Measurements from ENCODE around the gene CD3G. TPM values are rescaled to one million over a fixed set of nuclear protein-coding genes. Genes with fewer than 3 reads are reported as not detected.

CD3G gene
- polyA plus RNA-seq, 4 donors = 0.45 to 7.3 (median 1.4) TPM

DNA sequence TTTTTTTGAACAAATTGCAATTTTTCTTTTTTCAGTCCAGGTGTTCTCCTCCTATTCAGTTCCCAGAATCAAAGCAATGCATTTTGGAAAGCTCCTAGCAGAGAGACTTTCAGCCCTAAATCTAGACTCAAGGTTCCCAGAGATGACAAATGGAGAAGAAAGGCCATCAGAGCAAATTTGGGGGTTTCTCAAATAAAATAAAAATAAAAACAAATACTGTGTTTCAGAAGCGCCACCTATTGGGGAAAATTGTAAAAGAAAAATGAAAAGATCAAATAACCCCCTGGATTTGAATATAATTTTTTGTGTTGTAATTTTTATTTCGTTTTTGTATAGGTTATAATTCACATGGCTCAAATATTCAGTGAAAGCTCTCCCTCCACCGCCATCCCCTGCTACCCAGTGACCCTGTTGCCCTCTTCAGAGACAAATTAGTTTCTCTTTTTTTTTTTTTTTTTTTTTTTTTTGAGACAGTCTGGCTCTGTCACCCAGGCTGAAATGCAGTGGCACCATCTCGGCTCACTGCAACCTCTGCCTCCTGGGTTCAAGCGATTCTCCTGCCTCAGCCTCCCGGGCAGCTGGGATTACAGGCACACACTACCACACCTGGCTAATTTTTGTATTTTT lies 9.1 kb downstream of the CD3G start:
- no peaks in the 10 kb centered on the region for H3K36me3 ChIP-seq (ENCODE audit: control insufficient read depth in 3 of 3, insufficient read depth in 2 of 3, low read depth in 1 of 3, low read length in 3 of 3)
- no peak overlapping the region for H3K4me3 ChIP-seq (ENCODE audit: low read depth in 1 of 3, low read length in 3 of 3)
- no peak for FAIRE-seq
- no peak overlapping the region for H3K27ac ChIP-seq (ENCODE audit: low read depth in 1 of 3, low read length in 2 of 3)
- DNase-seq = peak; percentile 31 to 41
- H3K9me3 ChIP-seq (ENCODE audit: control insufficient read depth in 2 of 2, insufficient read depth in 1 of 2, low read depth in 1 of 2, low read length in 1 of 2) = no peaks in the 10 kb centered on the region
- 12 to 15% (median 12%) methylated on average over 6 of the region's 6 CpGs for WGBS, 3 donors
- no peaks in the 10 kb centered on the region for H3K4me1 ChIP-seq (ENCODE audit: control insufficient read depth in 3 of 3, insufficient read depth in 2 of 3, low read depth in 1 of 3, low read length in 2 of 3)
- H3K27me3 ChIP-seq (ENCODE audit: control insufficient read depth in 3 of 3, insufficient read depth in 3 of 3, low read length in 3 of 3) = peaks cover 0 to 4% (median 0%) of the 10 kb centered on the region in 3 donors

DNA sequence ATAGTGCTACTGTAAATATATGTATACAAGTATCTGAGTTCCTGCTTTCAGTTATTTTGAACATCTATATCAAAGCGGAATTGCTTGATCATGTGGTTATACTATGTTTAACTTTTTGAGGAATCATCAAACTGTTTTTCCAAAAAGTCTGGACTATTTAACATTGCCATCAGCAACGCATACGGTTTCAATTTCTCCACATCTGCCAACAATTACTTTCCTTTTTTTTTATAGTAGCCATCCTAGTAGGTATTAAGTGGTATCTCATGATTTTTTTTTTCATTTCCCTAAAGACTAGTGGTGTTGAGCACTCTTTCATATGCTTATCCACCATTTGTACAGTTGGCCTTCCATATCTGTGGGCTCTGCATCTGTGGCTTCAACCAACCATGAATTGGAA lies 13.9 kb downstream of the CD3G start:
- Histone ChIP-seq H3K27ac (ENCODE audit: low read depth in 1 of 3, low read length in 2 of 3) (no peak overlapping the region), H3K27me3 (ENCODE audit: control insufficient read depth in 3 of 3, insufficient read depth in 3 of 3, low read length in 3 of 3) (peaks cover 0 to 2% (median 0%) of the 10 kb centered on the region in 3 donors), H3K4me3 (ENCODE audit: low read depth in 1 of 3, low read length in 3 of 3) (no peak overlapping the region), H3K9me3 (ENCODE audit: control insufficient read depth in 2 of 2, insufficient read depth in 1 of 2, low read depth in 1 of 2, low read length in 1 of 2) (no peaks in the 10 kb centered on the region), H3K36me3 (ENCODE audit: control insufficient read depth in 3 of 3, insufficient read depth in 2 of 3, low read depth in 1 of 3, low read length in 3 of 3) (peaks cover 0 to 2% (median 0%) of the 10 kb centered on the region in 3 donors), H3K4me1 (ENCODE audit: control insufficient read depth in 3 of 3, insufficient read depth in 2 of 3, low read depth in 1 of 3, low read length in 2 of 3) (peaks cover 0 to 4% (median 0%) of the 10 kb centered on the region in 3 donors)
- FAIRE-seq = no peak
- DNase-seq = no peak
- 48 to 70% (median 64%) methylated on average over 3 of the region's 3 CpGs for WGBS, 3 donors

DNA sequence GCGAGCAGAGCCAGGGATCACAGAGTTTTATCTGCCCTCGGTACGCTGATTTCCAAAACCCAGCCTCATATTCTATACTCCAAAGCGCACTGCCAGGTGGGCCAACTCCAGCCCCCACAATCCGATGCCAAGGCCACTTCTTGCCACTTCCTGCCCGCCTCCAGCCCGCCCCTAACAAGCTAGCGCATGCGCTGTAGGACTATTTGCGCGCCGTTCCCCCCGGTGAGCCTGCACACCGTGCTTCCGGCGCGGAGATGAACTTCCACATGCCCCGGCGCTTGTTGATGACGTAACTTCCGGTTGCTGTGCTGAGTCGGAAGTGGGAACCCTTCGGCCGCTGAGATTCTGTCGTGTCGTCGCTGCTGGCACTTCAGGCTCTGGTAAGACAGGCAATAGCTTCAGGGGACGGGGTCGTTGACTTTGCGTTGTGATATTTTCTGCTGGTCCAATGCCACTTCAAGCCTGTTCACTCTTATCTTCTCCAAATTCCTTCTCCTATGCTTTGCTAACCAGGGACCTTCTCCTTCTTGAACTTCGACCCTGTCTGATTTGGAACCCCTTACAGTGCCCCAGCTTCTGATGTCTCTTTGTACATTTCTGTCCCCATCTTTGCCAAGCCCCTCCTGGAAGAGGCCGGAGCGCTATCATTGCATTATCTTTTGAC lies 15.3 kb downstream of the CD3G start, which contains the start of gene UBE4A:
Gene UBE4A, plus strand, starts transcription at position 306 of the 664 bp plus-strand sequence. CDS start 5,481 bp downstream, outside the sequence.
- peaks cover 0 to 5% (median 1%) of the 10 kb centered on the region in 3 donors for H3K36me3 ChIP-seq (ENCODE audit: control insufficient read depth in 3 of 3, insufficient read depth in 2 of 3, low read depth in 1 of 3, low read length in 3 of 3)
- peak within 1 kb of the TSS; percentile 50 to 82 (median 81) for H3K4me3 ChIP-seq (ENCODE audit: low read depth in 1 of 3, low read length in 3 of 3)
- DNase-seq (peak; percentile 96 to 97), FAIRE-seq (no peak)
- WGBS, 3 donors = 2 to 3% (median 3%) methylated on average over 33 of the region's 33 CpGs
- H3K27me3 ChIP-seq (ENCODE audit: control insufficient read depth in 3 of 3, insufficient read depth in 3 of 3, low read length in 3 of 3) = peaks cover 0 to 2% (median 0%) of the 10 kb centered on the region in 3 donors
- H3K27ac ChIP-seq (ENCODE audit: low read depth in 1 of 3, low read length in 2 of 3) = peak within 1 kb of the TSS in 2 of 3 donors; percentile 68 to 91
- peaks cover 0 to 4% (median 0%) of the 10 kb centered on the region in 3 donors for H3K4me1 ChIP-seq (ENCODE audit: control insufficient read depth in 3 of 3, insufficient read depth in 2 of 3, low read depth in 1 of 3, low read length in 2 of 3)
- H3K9me3 ChIP-seq (ENCODE audit: control insufficient read depth in 2 of 2, insufficient read depth in 1 of 2, low read depth in 1 of 2, low read length in 1 of 2) = no peaks in the 10 kb centered on the region

DNA sequence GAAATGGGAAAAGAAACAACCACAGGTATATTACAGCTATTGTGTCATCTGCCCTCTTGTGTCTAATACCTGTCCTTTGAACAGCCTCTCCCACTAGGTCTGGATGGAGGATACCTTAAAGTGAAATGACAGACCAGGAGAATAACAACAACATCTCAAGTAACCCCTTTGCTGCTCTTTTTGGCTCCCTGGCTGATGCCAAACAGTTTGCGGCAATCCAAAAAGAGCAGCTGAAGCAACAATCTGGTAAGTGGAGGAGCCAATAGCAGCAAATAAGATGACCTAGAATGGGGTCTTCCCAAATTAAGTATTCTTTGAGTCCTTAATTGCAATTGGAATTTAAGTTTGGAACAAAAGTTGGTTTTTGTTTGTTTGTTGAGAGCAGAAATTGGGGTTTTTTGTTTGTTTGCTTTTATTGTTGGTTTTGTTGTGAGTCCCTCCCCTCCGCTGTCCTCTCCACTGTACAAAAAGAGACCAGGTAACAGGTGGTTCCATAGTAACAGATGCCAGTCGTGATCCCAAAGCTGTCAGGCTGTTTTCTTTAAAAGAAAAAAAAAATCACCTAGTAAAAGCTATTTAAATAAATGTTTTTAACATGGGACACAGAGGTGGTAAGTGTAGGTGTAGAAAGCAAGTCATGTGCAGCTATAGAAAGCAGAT lies 20.9 kb downstream of the CD3G start:
- WGBS, 3 donors = 89 to 93% (median 92%) methylated on average over 3 of the region's 3 CpGs
- Histone ChIP-seq H3K27ac (ENCODE audit: low read depth in 1 of 3, low read length in 2 of 3) (no peak overlapping the region), H3K4me1 (ENCODE audit: control insufficient read depth in 3 of 3, insufficient read depth in 2 of 3, low read depth in 1 of 3, low read length in 2 of 3) (no peaks in the 10 kb centered on the region), H3K36me3 (ENCODE audit: control insufficient read depth in 3 of 3, insufficient read depth in 2 of 3, low read depth in 1 of 3, low read length in 3 of 3) (peaks cover 11 to 24% (median 19%) of the 10 kb centered on the region in 3 donors), H3K4me3 (ENCODE audit: low read depth in 1 of 3, low read length in 3 of 3) (no peak overlapping the region), H3K27me3 (ENCODE audit: control insufficient read depth in 3 of 3, insufficient read depth in 3 of 3, low read length in 3 of 3) (no peaks in the 10 kb centered on the region), H3K9me3 (ENCODE audit: control insufficient read depth in 2 of 2, insufficient read depth in 1 of 2, low read depth in 1 of 2, low read length in 1 of 2) (no peaks in the 10 kb centered on the region)
- no peak for FAIRE-seq
- no peak for DNase-seq

DNA sequence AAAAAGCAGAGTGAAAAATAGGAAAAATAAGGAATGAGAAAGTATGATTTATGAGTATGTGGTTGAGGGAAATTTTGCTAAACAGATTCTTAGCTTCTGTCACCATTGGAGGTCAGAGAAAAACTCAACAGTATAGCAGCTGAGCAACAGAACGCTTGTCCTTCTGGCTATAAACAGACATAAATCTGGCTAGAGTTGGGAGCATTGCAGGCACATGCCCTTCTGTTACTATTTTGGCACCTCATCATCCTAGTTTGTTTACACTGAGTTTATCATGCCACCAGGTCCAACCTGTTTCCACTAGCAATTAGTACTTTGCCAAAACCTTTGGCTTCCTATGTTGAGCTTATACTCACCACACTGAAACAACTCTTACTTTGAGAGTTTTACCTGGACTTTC lies 22.1 kb downstream of the CD3G start:
- DNase-seq (no peak), FAIRE-seq (no peak)
- WGBS, 3 donors = 80 to 85% (median 84%) methylated on average over 1 of the region's 1 CpG
- H3K4me1 ChIP-seq (ENCODE audit: control insufficient read depth in 3 of 3, insufficient read depth in 2 of 3, low read depth in 1 of 3, low read length in 2 of 3) = no peaks in the 10 kb centered on the region
- no peak overlapping the region for H3K27ac ChIP-seq (ENCODE audit: low read depth in 1 of 3, low read length in 2 of 3)
- peaks cover 15 to 31% (median 25%) of the 10 kb centered on the region in 3 donors for H3K36me3 ChIP-seq (ENCODE audit: control insufficient read depth in 3 of 3, insufficient read depth in 2 of 3, low read depth in 1 of 3, low read length in 3 of 3)
- H3K9me3 ChIP-seq (ENCODE audit: control insufficient read depth in 2 of 2, insufficient read depth in 1 of 2, low read depth in 1 of 2, low read length in 1 of 2) = no peaks in the 10 kb centered on the region
- H3K4me3 ChIP-seq (ENCODE audit: low read depth in 1 of 3, low read length in 3 of 3) = no peak overlapping the region
- no peaks in the 10 kb centered on the region for H3K27me3 ChIP-seq (ENCODE audit: control insufficient read depth in 3 of 3, insufficient read depth in 3 of 3, low read length in 3 of 3)

DNA sequence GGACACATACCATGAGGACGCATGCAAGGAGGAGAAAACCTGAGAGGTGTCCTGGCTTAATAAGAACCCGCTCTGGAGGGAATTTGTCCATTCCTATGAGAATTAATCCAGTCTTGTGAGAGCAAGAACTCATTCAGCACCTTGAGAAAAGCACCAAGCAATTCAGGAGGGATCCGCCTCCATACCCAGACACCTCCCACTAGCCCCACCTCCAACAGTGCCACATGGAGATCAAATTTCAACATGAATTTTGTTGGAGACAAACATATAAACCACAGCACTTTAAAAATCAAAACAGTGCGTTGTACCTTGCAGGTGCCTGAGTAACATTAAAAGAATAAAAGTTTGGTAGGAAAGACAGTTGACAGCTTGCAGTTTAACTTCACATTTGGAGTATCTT lies 26.6 kb downstream of the CD3G start:
- Histone ChIP-seq H3K27me3 (ENCODE audit: control insufficient read depth in 3 of 3, insufficient read depth in 3 of 3, low read length in 3 of 3) (no peaks in the 10 kb centered on the region), H3K27ac (ENCODE audit: low read depth in 1 of 3, low read length in 2 of 3) (no peak overlapping the region), H3K4me1 (ENCODE audit: control insufficient read depth in 3 of 3, insufficient read depth in 2 of 3, low read depth in 1 of 3, low read length in 2 of 3) (no peaks in the 10 kb centered on the region), H3K4me3 (ENCODE audit: low read depth in 1 of 3, low read length in 3 of 3) (no peak overlapping the region), H3K36me3 (ENCODE audit: control insufficient read depth in 3 of 3, insufficient read depth in 2 of 3, low read depth in 1 of 3, low read length in 3 of 3) (peaks cover 24 to 45% (median 36%) of the 10 kb centered on the region in 3 donors), H3K9me3 (ENCODE audit: control insufficient read depth in 2 of 2, insufficient read depth in 1 of 2, low read depth in 1 of 2, low read length in 1 of 2) (no peaks in the 10 kb centered on the region)
- FAIRE-seq = no peak
- DNase-seq = no peak
- WGBS, 3 donors = 95 to 97% (median 96%) methylated on average over 4 of the region's 4 CpGs

DNA sequence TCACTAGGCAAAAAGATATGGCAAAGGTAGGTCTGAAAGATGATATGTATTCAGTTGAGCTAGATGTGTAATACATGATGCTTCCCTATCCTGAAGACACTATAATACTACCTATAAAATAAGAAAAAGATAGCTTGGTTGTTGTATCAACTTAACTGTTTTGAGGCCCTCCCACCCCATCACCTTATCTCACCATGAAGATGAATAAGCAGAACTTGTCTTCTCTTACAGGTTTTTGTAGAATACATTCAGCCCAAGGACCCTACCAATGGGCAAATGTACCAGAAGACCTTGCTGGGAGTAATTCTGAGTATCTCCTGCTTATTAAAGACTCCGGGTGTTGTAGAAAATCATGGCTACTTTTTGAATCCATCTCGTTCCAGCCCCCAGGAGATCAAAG lies 29.1 kb downstream of the CD3G start:
- 88 to 93% (median 88%) methylated on average over 2 of the region's 2 CpGs for WGBS, 3 donors
- DNase-seq (no peak), FAIRE-seq (no peak)
- Histone ChIP-seq H3K27me3 (ENCODE audit: control insufficient read depth in 3 of 3, insufficient read depth in 3 of 3, low read length in 3 of 3) (no peaks in the 10 kb centered on the region), H3K9me3 (ENCODE audit: control insufficient read depth in 2 of 2, insufficient read depth in 1 of 2, low read depth in 1 of 2, low read length in 1 of 2) (no peaks in the 10 kb centered on the region), H3K36me3 (ENCODE audit: control insufficient read depth in 3 of 3, insufficient read depth in 2 of 3, low read depth in 1 of 3, low read length in 3 of 3) (peaks cover 28 to 47% (median 44%) of the 10 kb centered on the region in 3 donors), H3K4me1 (ENCODE audit: control insufficient read depth in 3 of 3, insufficient read depth in 2 of 3, low read depth in 1 of 3, low read length in 2 of 3) (no peaks in the 10 kb centered on the region), H3K4me3 (ENCODE audit: low read depth in 1 of 3, low read length in 3 of 3) (no peak overlapping the region), H3K27ac (ENCODE audit: low read depth in 1 of 3, low read length in 2 of 3) (no peak overlapping the region)

DNA sequence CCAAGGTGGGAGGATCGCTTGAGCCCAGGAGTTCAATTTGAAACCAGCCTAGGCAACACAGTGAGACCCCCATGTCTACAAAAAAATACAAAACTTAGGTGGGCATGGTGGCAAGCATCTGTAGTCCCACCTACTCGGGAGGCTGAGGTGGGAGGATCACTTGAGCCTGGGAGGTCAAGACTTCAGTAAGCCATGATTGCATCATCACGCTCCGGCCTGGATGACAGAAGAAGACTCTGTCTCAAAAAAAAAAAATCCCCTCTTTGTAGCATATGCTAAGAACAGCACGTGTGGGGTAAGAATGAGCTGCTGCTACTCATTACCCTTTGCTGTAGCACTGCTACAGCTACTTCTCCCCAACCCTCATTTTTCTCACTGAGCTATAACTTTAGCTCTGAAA lies 29.7 kb downstream of the CD3G start:
- no peak for FAIRE-seq
- Histone ChIP-seq H3K4me1 (ENCODE audit: control insufficient read depth in 3 of 3, insufficient read depth in 2 of 3, low read depth in 1 of 3, low read length in 2 of 3) (no peaks in the 10 kb centered on the region), H3K27ac (ENCODE audit: low read depth in 1 of 3, low read length in 2 of 3) (no peak overlapping the region), H3K36me3 (ENCODE audit: control insufficient read depth in 3 of 3, insufficient read depth in 2 of 3, low read depth in 1 of 3, low read length in 3 of 3) (peaks cover 22 to 47% (median 44%) of the 10 kb centered on the region in 3 donors), H3K9me3 (ENCODE audit: control insufficient read depth in 2 of 2, insufficient read depth in 1 of 2, low read depth in 1 of 2, low read length in 1 of 2) (no peaks in the 10 kb centered on the region), H3K4me3 (ENCODE audit: low read depth in 1 of 3, low read length in 3 of 3) (no peak overlapping the region), H3K27me3 (ENCODE audit: control insufficient read depth in 3 of 3, insufficient read depth in 3 of 3, low read length in 3 of 3) (no peaks in the 10 kb centered on the region)
- 99 to 100% (median 99%) methylated on average over 5 of the region's 5 CpGs for WGBS, 3 donors
- no peak for DNase-seq
